ENCODE data around the gene UMPS.

GRCh38 chr3:124796477-124796876, 66.2 kb downstream of the UMPS start:
- TF ChIP-seq EHMT2 (IDR thresholded peaks at IDR 0.05; ENCODE audit: low read depth) (no peak), HOXA7 (CRISPR knock-in tag; IDR thresholded peaks at IDR 0.05) (no peak), CEBPB (IDR thresholded peaks at IDR 0.05) (no peak), USF2 (IDR thresholded peaks at IDR 0.05) (no peak), CTCF (IDR thresholded peaks at IDR 0.05) (no peak)
- TF ChIP-seq, protein P1, sequence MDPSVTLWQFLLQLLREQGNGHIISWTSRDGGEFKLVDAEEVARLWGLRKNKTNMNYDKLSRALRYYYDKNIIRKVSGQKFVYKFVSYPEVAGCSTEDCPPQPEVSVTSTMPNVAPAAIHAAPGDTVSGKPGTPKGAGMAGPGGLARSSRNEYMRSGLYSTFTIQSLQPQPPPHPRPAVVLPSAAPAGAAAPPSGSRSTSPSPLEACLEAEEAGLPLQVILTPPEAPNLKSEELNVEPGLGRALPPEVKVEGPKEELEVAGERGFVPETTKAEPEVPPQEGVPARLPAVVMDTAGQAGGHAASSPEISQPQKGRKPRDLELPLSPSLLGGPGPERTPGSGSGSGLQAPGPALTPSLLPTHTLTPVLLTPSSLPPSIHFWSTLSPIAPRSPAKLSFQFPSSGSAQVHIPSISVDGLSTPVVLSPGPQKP (IDR thresholded peaks at IDR 0.05; ENCODE audit: low read depth, low read length), result no peak
- TF ChIP-seq, protein P2, sequence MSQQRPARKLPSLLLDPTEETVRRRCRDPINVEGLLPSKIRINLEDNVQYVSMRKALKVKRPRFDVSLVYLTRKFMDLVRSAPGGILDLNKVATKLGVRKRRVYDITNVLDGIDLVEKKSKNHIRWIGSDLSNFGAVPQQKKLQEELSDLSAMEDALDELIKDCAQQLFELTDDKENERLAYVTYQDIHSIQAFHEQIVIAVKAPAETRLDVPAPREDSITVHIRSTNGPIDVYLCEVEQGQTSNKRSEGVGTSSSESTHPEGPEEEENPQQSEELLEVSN (IDR thresholded peaks at IDR 0.05; ENCODE audit: borderline replicate concordance, low read depth), result no peak
